K562 (cell line): ENCODE results near the gene TMEM60. TPM values are rescaled to one million over a fixed set of nuclear protein-coding genes. Genes with fewer than 3 reads are reported as not detected.

Experiments used
- ATAC-seq: fragments of 200-7000 bp; cut with Tn5 transposase; 3 replicates; pipeline ENCODE4 v1.9.1; 2020; ENCODE audit warnings: moderate library complexity
- BruUV-seq: library from RNA; stranded (reverse); fragments of 400-500 nt; replicated peaks from 2 replicates; lab custom pipeline; 2021; lab: Mats Ljungman, UMichigan
- CTCF ChIA-PET: fragments of 300-600 bp; formaldehyde crosslinking; extraction: SDS; loops from one replicate; lab custom pipeline; 2021; ENCODE audit warnings: low intra/inter-chr PET ratio; lab: Yijun Ruan, JAX
- POLR2A ChIA-PET: fragments of 300-600, 350-650 bp; sonication (Branson Sonifier 250); formaldehyde crosslinking; extraction: SDS; loops from one replicate; lab custom pipeline; 2021; ENCODE audit warnings: antibody characterized with exemption, inconsistent platforms; lab: Yijun Ruan, JAX
- DNase-seq, 4 experiments: peaks; one replicate each; pipeline versions ENCODE4 v3.0.0 to v3.0.0-alpha.2; 2011 to 2018; ENCODE audit warnings: low spot score in 3 of 4, mixed read lengths in 3 of 4; ENCODE audit errors: extremely low read depth in 1 of 4
- FAIRE-seq: peaks from 2 replicates; lab custom pipeline; 2011; peaks lifted over from hg19 to GRCh38; lab: Jason Lieb, UNC
- H2AFZ ChIP-seq: 2 replicates; pipeline ENCODE4 v1.6.0; 2011; ENCODE audit warnings: low read depth, low read length, control low read depth, inconsistent platforms
- H3K27ac ChIP-seq: fragments of 200-600 bp; 3 replicates; pipeline ENCODE4 v1.8.0; 2011; ENCODE audit warnings: low read depth, mild to moderate bottlenecking, control low read depth, inconsistent platforms, low read length, moderate library complexity, mixed read lengths; ENCODE audit errors: extremely low read depth
- H3K27me3 ChIP-seq, 2 experiments: fragments of 300-600 bp in 1 of 2; 2 replicates in 1 of 2; 3 replicates in 1 of 2; pipeline versions ENCODE4 v1.6.0 to v1.8.0; 2011; ENCODE audit warnings: inconsistent platforms in 2 of 2, low read length in 2 of 2, mild to moderate bottlenecking in 1 of 2, mixed read lengths in 1 of 2, moderate library complexity in 1 of 2; ENCODE audit not compliant: control insufficient read depth in 2 of 2, insufficient read depth in 2 of 2
- H3K36me3 ChIP-seq: fragments of 300-600 bp; 3 replicates; pipeline ENCODE4 v1.8.0; 2011; ENCODE audit warnings: mild to moderate bottlenecking, low read length, inconsistent platforms; ENCODE audit not compliant: control insufficient read depth, insufficient read depth
- H3K4me1 ChIP-seq, 2 experiments: fragments of 200-600 bp in 1 of 2; replicated peaks in 1 of 2; 2 replicates in 1 of 2; 3 replicates in 1 of 2; pipeline versions ENCODE4 v1.5.1 to v1.8.0; 2011; ENCODE audit warnings: inconsistent platforms in 2 of 2, low read length in 2 of 2, mild to moderate bottlenecking in 1 of 2, mixed read lengths in 1 of 2, moderate library complexity in 1 of 2; ENCODE audit not compliant: control insufficient read depth in 2 of 2, insufficient read depth in 2 of 2
- H3K4me2 ChIP-seq: 2 replicates; pipeline ENCODE4 v1.6.1; 2011; ENCODE audit warnings: low read length, control low read depth, inconsistent platforms, mixed read lengths; ENCODE audit not compliant: insufficient read depth
- H3K4me3 ChIP-seq: fragments of 200-600 bp; sonication (generic), shearing (Covaris generic); 2 replicates; pipeline ENCODE4 v1.5.1; 2016; ENCODE audit warnings: control low read depth, inconsistent platforms
- H3K79me2 ChIP-seq: fragments of 200-600 bp; 3 replicates; pipeline ENCODE4 v1.8.0; 2011; ENCODE audit warnings: low read length, inconsistent platforms; ENCODE audit not compliant: control insufficient read depth, insufficient read depth
- H3K9ac ChIP-seq, 2 experiments: 2 replicates each; pipeline versions ENCODE4 v1.6.0 to v1.6.1; 2011; ENCODE audit warnings: low read depth in 2 of 2, low read length in 2 of 2, control low read depth in 1 of 2, inconsistent platforms in 1 of 2, mild to moderate bottlenecking in 1 of 2, mixed read lengths in 1 of 2; ENCODE audit not compliant: insufficient read depth in 1 of 2
- H3K9me1 ChIP-seq: one replicate; pipeline ENCODE4 v1.6.0; 2011; ENCODE audit warnings: inconsistent platforms, mild to moderate bottlenecking, low read length, moderate library complexity; ENCODE audit not compliant: control insufficient read depth, insufficient read depth
- H3K9me3 ChIP-seq: replicated peaks from 2 replicates; pipeline ENCODE4 v1.5.1; 2011; ENCODE audit warnings: low read depth, low read length, inconsistent platforms; ENCODE audit not compliant: control insufficient read depth, insufficient read depth
- H4K20me1 ChIP-seq: replicated peaks from 2 replicates; pipeline ENCODE4 v1.6.1; 2011; ENCODE audit warnings: low read length, inconsistent platforms, mixed read lengths; ENCODE audit not compliant: control insufficient read depth, insufficient read depth
- CHCHD3 ChIP-seq: fragments of 250-450 bp; sonication (Bioruptor Pico); IDR thresholded peaks from 2 replicates; pipeline ENCODE4 v2.1.2; 2022; ENCODE audit warnings: mild to moderate bottlenecking
- HDAC6 ChIP-seq: IDR thresholded peaks from 2 replicates; pipeline ENCODE4 v1.6.1; 2012; ENCODE audit warnings: low read depth, mild to moderate bottlenecking, control low read depth, inconsistent platforms, low read length, moderate library complexity
- MCM2 ChIP-seq: fragments of 450-650 bp; IDR thresholded peaks from 2 replicates; pipeline ENCODE4 v1.6.1; 2017; ENCODE audit warnings: low read depth, mild to moderate bottlenecking
- MITF ChIP-seq: IDR thresholded peaks from 2 replicates; pipeline ENCODE4 v1.6.1; 2014; ENCODE audit warnings: antibody characterized with exemption
- NCOA6 ChIP-seq: fragments of 450-650 bp; IDR thresholded peaks from 2 replicates; pipeline ENCODE4 v1.6.1; 2017; ENCODE audit warnings: mild to moderate bottlenecking
- NKRF ChIP-seq: fragments of 450-650 bp; IDR thresholded peaks from 2 replicates; pipeline ENCODE4 v1.6.1; 2016; ENCODE audit warnings: borderline replicate concordance
- PCBP1 ChIP-seq: fragments of 200-400 bp; formaldehyde crosslinking; IDR thresholded peaks from 2 replicates; pipeline ENCODE4 v1.6.1; 2018; ENCODE audit warnings: mild to moderate bottlenecking, low read depth, low read length; ENCODE audit not compliant: poor library complexity, severe bottlenecking
- PTBP1 ChIP-seq: fragments of 200-400 bp; formaldehyde crosslinking; IDR thresholded peaks from 2 replicates; pipeline ENCODE4 v1.6.1; 2017; ENCODE audit warnings: low read depth, low read length
- PYGO2 ChIP-seq: fragments of 450-650 bp; IDR thresholded peaks from 2 replicates; pipeline ENCODE4 v1.6.1; 2016; ENCODE audit warnings: mild to moderate bottlenecking, missing genetic modification characterization, moderate library complexity, missing compliant biosample characterization
- RBM17 ChIP-seq: fragments of 200-400 bp; formaldehyde crosslinking; IDR thresholded peaks from 2 replicates; pipeline ENCODE4 v1.6.1; 2017; ENCODE audit warnings: low read depth, mild to moderate bottlenecking, low read length, borderline replicate concordance
- ZNF143 ChIP-seq: sonication (generic); formaldehyde crosslinking; IDR thresholded peaks from 2 replicates; pipeline ENCODE4 v1.9.0; 2022; ENCODE audit warnings: mild to moderate bottlenecking, missing genetic modification reagents
- in situ Hi-C: fragments of 300-500 bp; cut with MboI; formaldehyde crosslinking; loops from 4 replicates; pipeline ENCODE4 v1.15.0; 2018; ENCODE audit warnings: inconsistent platforms, mixed read lengths
- intact Hi-C: fragments of 100-400 bp; cut with micrococcal nuclease; formaldehyde crosslinking; loops from 2 replicates; pipeline ENCODE4 v1.14.2; 2022
- polyA plus RNA-seq, 8 experiments: library from polyadenylated mRNA; depleted of rRNA in 4 of 8; stranded (reverse) in 5 of 8; unstranded in 3 of 8; fragments of >200 nt; fragmentation: Nextera tagmentation in 2 of 8; fragmentation: Illumina TruSeq in 1 of 8; extraction: Ambion mirVana in 2 of 8; extraction: Trizol in 1 of 8; gene quantifications; 2 replicates each; pipeline versions ENCODE4 v1.2.1 to v1.2.3, GENCODE V29; 2011 to 2014; ENCODE audit warnings: inconsistent platforms in 1 of 8, missing spikeins in 1 of 8
- total RNA-seq, 7 experiments: library from RNA; depleted of rRNA in 6 of 7; stranded (reverse); fragments of >200 nt in 6 of 7; fragmentation: Illumina TruSeq in 2 of 7; extraction: Trizol in 2 of 7; gene quantifications; 2 replicates each; pipeline versions ENCODE4 v1.2.1 to v1.2.3, GENCODE V29; 2011 to 2021; ENCODE audit warnings: low replicate concordance in 1 of 7

Gene TMEM60
- total and polyA plus RNA-seq, 9 of the 15 experiments (the other 6 are each of a cell fraction or from before 2014, with no cell fraction given), result 12.5 to 140 (median 38.4) TPM

- no peak for TF ChIP-seq NCOA6
- TF ChIP-seq MITF, result no peak
- no peak for TF ChIP-seq PYGO2 (tag)
- TF ChIP-seq HDAC6, result no peak
- TF ChIP-seq MCM2, result no peak
- TF ChIP-seq PCBP1, result no peak
Observed at GRCh38 chr7:77820967-77821366, 22.7 kb upstream of the TMEM60 start (continued).

- no peak for TF ChIP-seq ZNF143 (CRISPR knock-in tag)
- TF ChIP-seq RBM17, result no peak
- TF ChIP-seq PTBP1, result no peak
- no peak for TF ChIP-seq CHCHD3 (CRISPR knock-in tag)
- TF ChIP-seq NKRF, result no peak
- no peaks in the 10 kb centered on the region for H3K9me1 ChIP-seq
- FAIRE-seq (no peak), DNase-seq (no peak), ATAC-seq (no peak)
- in situ Hi-C loops (no loop called here), intact Hi-C loops (no loop called here)
- peaks cover 89% of the 10 kb centered on the region for H3K79me2 ChIP-seq
- H3K9ac ChIP-seq, result no peak overlapping the region
- H4K20me1 ChIP-seq, result no peaks in the 10 kb centered on the region
- H3K27me3 ChIP-seq, result no peaks in the 10 kb centered on the region
- peaks cover 26% of the 10 kb centered on the region; the same call in 2 of the 3 replicates for H3K36me3 ChIP-seq
- CTCF ChIA-PET, result no interaction called here
- BruUV-seq, result no TSS peak
- no peak overlapping the region for H3K4me2 ChIP-seq
- no peak overlapping the region for H2AFZ ChIP-seq
- POLR2A ChIA-PET, result no interaction called here
- no peak overlapping the region for H3K4me3 ChIP-seq
- peaks cover 11 to 15% of the 10 kb centered on the region in 2 experiments; a peak in 4 of 5 replicates for H3K4me1 ChIP-seq
- H3K9me3 ChIP-seq, result peaks cover 12% of the 10 kb centered on the region
- no peak overlapping the region for H3K27ac ChIP-seq
Observed at GRCh38 chr7:77819021-77819420, 20.8 kb upstream of the TMEM60 start.
